Fibroblast of pulmonary artery (primary cell): Measurements from ENCODE around the gene MAMDC2.

Experiments used
- DNase-seq: peaks from one replicate; pipeline ENCODE4 v3.0.0-alpha.2; 2010; ENCODE audit warnings: low read depth
- H3K4me3 ChIP-seq: replicated peaks from 2 replicates; pipeline ENCODE4 v1.5.1; 2011; ENCODE audit warnings: low read depth, mild to moderate bottlenecking, control low read depth, low read length, moderate library complexity
- TF ChIP-seq, protein P1 (sequence below): IDR thresholded peaks from 2 replicates; pipeline ENCODE4 v1.5.1; 2011; ENCODE audit warnings: mild to moderate bottlenecking, control low read depth, low read length, inconsistent platforms; ENCODE audit errors: missing control alignments

Gene MAMDC2

GRCh38 chr9:70085241-70085640 is 41.6 kb downstream of the MAMDC2 start:
- peak; percentile 75 for DNase-seq
- TF ChIP-seq, protein P1, sequence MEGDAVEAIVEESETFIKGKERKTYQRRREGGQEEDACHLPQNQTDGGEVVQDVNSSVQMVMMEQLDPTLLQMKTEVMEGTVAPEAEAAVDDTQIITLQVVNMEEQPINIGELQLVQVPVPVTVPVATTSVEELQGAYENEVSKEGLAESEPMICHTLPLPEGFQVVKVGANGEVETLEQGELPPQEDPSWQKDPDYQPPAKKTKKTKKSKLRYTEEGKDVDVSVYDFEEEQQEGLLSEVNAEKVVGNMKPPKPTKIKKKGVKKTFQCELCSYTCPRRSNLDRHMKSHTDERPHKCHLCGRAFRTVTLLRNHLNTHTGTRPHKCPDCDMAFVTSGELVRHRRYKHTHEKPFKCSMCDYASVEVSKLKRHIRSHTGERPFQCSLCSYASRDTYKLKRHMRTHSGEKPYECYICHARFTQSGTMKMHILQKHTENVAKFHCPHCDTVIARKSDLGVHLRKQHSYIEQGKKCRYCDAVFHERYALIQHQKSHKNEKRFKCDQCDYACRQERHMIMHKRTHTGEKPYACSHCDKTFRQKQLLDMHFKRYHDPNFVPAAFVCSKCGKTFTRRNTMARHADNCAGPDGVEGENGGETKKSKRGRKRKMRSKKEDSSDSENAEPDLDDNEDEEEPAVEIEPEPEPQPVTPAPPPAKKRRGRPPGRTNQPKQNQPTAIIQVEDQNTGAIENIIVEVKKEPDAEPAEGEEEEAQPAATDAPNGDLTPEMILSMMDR = no peak
- H3K4me3 ChIP-seq = no peak overlapping the region

DNA sequence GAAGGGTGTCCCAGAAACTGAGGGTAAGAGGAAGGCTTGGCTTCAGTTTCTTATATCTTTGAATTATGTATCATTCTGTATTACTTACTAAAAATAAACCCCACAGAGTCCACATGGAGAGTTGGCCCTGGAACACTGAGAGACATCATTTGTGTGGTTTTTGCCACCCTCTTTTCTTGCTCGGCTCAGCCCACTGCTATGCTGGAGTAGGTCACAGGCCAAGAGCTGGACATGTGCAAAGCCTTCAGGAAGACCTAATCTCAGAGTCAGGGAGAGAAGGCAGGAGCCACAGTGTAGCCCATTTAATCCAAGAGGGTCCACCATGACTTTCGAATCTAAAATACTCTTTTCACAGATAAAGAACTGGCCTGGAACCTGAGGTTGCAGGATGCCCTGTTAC is 47.5 kb downstream of the MAMDC2 start:
- TF ChIP-seq, protein P1 = no peak
- H3K4me3 ChIP-seq = no peak overlapping the region
- DNase-seq = no peak

DNA sequence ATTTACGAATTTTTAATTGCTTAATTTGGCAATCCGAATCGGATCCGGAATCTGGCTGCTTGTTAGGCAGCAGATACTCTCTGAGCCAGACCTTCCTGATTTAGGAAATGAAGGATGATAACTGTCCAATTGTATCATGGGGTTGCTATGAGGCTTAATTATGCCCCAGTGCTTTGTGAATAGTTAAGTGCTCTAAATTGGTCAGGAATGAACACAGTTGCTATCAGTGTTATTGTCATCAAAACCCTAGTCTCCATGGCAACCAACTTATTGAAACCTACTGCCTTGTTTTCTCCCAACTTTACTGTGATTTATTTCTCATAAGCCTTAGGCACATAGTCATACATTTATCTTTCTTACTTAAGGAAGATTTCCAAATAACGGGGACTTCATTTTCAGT is 47.9 kb downstream of the MAMDC2 start:
- TF ChIP-seq, protein P1 = no peak
- no peak overlapping the region for H3K4me3 ChIP-seq
- no peak for DNase-seq

- no peak overlapping the region for H3K4me3 ChIP-seq
- TF ChIP-seq, protein P1 = no peak
- DNase-seq = no peak
Measured at GRCh38 chr9:70092190-70092589, 48.5 kb downstream of the MAMDC2 start.

- DNase-seq = no peak
- no peak overlapping the region for H3K4me3 ChIP-seq
- TF ChIP-seq, protein P1 = no peak
Measured at GRCh38 chr9:70093095-70093494, 49.4 kb downstream of the MAMDC2 start.

GRCh38 chr9:70093944-70094343 is 50.3 kb downstream of the MAMDC2 start:
- no peak overlapping the region for H3K4me3 ChIP-seq
- TF ChIP-seq, protein P1 = no peak
- no peak for DNase-seq

DNA sequence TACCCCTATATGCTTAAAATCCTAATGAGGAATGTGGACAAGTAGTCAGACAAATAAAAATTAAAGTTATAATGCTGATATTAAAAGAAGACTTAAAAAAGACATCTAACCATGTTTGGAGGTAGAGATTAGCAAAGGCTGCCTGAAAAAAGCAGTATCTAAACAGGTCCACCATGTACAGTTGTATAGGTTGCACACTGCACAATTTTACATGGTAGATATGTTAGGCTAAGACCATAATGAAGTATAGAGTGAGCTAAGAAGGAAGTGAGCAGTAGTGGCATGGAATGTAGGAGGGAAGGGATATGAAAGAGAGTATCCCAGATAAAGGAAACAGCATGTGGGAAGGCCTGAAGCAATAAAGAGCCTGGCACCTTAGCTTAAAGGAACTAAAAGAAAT is 51.1 kb downstream of the MAMDC2 start:
- H3K4me3 ChIP-seq = no peak overlapping the region
- no peak for DNase-seq
- TF ChIP-seq, protein P1 = no peak
